ENCODE results near the gene LRBA.

LRBA gene

DNA sequence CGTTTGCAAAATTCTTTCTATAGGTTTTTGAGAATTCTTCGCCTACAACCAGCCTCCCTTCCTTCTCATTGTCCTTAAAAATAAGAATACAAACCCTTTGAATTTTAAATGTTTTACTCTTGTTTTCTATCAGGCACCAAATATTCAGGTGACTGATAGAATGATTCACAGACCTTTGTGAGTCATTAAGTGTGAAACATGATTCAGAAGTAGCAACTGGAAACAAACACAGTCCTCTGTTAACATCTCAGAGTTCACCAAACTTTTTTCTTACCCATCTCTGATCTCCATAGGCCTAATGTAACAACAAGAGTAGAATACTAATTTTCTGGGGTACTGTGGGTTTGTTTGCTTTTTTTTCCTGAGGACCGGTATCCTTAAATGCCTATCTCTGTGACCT, 496.5 kb downstream of the LRBA start:
- H3K9me3 ChIP-seq (ENCODE audit: control insufficient read depth, insufficient read depth, low read length) = no peaks in the 10 kb centered on the region
- H3K4me1 ChIP-seq (ENCODE audit: control insufficient read depth, low read length) = no peaks in the 10 kb centered on the region
- H4K20me1 ChIP-seq (ENCODE audit: control insufficient read depth, insufficient read depth, low read depth, low read length) = no peaks in the 10 kb centered on the region
- TF ChIP-seq, protein P1, sequence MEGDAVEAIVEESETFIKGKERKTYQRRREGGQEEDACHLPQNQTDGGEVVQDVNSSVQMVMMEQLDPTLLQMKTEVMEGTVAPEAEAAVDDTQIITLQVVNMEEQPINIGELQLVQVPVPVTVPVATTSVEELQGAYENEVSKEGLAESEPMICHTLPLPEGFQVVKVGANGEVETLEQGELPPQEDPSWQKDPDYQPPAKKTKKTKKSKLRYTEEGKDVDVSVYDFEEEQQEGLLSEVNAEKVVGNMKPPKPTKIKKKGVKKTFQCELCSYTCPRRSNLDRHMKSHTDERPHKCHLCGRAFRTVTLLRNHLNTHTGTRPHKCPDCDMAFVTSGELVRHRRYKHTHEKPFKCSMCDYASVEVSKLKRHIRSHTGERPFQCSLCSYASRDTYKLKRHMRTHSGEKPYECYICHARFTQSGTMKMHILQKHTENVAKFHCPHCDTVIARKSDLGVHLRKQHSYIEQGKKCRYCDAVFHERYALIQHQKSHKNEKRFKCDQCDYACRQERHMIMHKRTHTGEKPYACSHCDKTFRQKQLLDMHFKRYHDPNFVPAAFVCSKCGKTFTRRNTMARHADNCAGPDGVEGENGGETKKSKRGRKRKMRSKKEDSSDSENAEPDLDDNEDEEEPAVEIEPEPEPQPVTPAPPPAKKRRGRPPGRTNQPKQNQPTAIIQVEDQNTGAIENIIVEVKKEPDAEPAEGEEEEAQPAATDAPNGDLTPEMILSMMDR (IDR thresholded peaks at IDR 0.05; ENCODE audit: low read depth, low read length, poor library complexity, severe bottlenecking) = no peak
- TF ChIP-seq EZH2phosphoT487 (IDR thresholded peaks at IDR 0.05; ENCODE audit: borderline replicate concordance, low read length) = no peak
- H3K9me2 ChIP-seq (replicated peaks; ENCODE audit: control insufficient read depth, low read length) = no peaks in the 10 kb centered on the region
- H3K27me3 ChIP-seq (ENCODE audit: control insufficient read depth, low read length) = no peaks in the 10 kb centered on the region
- H3K36me3 ChIP-seq (ENCODE audit: control insufficient read depth, low read length) = no peaks in the 10 kb centered on the region
- H3F3A ChIP-seq (ENCODE audit: control insufficient read depth, insufficient read depth) = no peaks in the 10 kb centered on the region
- H3K79me2 ChIP-seq (ENCODE audit: control insufficient read depth, low read length) = no peaks in the 10 kb centered on the region
- no peak overlapping the region for H3K4me3 ChIP-seq (ENCODE audit: low read length)
- no peak overlapping the region for H3K27ac ChIP-seq (ENCODE audit: low read depth, low read length)
- no peak overlapping the region for H3K4me2 ChIP-seq (ENCODE audit: low read length)

DNA sequence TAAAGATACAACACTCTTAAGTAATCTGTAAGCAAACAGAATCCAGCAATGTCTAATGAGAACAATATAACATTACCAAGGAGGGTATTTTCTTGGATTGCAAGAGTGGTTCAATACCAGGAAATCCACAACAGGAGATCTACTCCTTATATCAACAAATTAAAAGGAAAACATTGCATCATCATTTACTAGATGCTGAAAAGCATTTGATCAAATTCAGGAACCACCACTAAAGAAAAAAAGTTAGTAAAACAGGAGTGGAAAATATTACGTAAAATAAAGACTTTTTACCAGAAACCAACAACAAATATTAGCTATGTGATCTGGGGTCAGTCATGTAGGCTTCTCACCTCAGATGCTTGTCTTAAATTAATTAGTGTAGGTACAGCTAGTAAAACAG, 499.9 kb downstream of the LRBA start:
- Histone ChIP-seq H3K79me2 (ENCODE audit: control insufficient read depth, low read length) (no peaks in the 10 kb centered on the region), H3K4me2 (ENCODE audit: low read length) (no peak overlapping the region)

DNA sequence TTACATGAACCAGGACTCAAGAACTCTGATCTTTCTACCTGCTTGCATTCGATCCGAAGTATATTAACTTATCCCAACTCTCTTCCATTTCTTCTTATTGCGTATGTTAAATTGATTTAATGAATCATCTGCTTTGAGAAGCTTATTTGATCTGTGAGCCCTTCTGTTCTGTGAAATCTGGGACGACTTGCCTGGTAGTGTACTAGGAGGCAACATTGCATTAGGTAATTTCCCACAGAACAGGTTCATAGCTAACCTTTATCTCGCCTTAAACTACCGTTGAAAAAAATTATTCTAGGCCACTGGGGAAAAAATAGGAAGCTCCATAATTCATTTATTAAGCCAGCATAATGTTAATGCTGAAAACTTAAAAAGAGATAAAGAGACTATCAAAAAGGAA, 500.4 kb downstream of the LRBA start:
- Histone ChIP-seq H3K4me2 (ENCODE audit: low read length) (no peak overlapping the region), H3K36me3 (ENCODE audit: control insufficient read depth, low read length) (no peaks in the 10 kb centered on the region), H3K27ac (ENCODE audit: low read depth, low read length) (no peak overlapping the region), H3K79me2 (ENCODE audit: control insufficient read depth, low read length) (no peaks in the 10 kb centered on the region), H3K9me3 (ENCODE audit: control insufficient read depth, insufficient read depth, low read length) (no peaks in the 10 kb centered on the region), H3K4me3 (ENCODE audit: low read length) (no peak overlapping the region), H3F3A (ENCODE audit: control insufficient read depth, insufficient read depth) (no peaks in the 10 kb centered on the region), H4K20me1 (ENCODE audit: control insufficient read depth, insufficient read depth, low read depth, low read length) (no peaks in the 10 kb centered on the region), H3K4me1 (ENCODE audit: control insufficient read depth, low read length) (no peaks in the 10 kb centered on the region), H3K27me3 (ENCODE audit: control insufficient read depth, low read length) (no peaks in the 10 kb centered on the region), H3K9me2 (replicated peaks; ENCODE audit: control insufficient read depth, low read length) (no peaks in the 10 kb centered on the region)
- no peak for TF ChIP-seq EZH2phosphoT487 (IDR thresholded peaks at IDR 0.05; ENCODE audit: borderline replicate concordance, low read length)
- TF ChIP-seq, protein P1 (IDR thresholded peaks at IDR 0.05; ENCODE audit: low read depth, low read length, poor library complexity, severe bottlenecking) = no peak

More for the DNA sequence above, 499.9 kb downstream of the LRBA start:
- H3K27ac ChIP-seq (ENCODE audit: low read depth, low read length) = no peak overlapping the region
- no peaks in the 10 kb centered on the region for H3K9me3 ChIP-seq (ENCODE audit: control insufficient read depth, insufficient read depth, low read length)
- TF ChIP-seq EZH2phosphoT487 (IDR thresholded peaks at IDR 0.05; ENCODE audit: borderline replicate concordance, low read length) = no peak
- TF ChIP-seq, protein P1 (IDR thresholded peaks at IDR 0.05; ENCODE audit: low read depth, low read length, poor library complexity, severe bottlenecking) = no peak
- no peaks in the 10 kb centered on the region for H4K20me1 ChIP-seq (ENCODE audit: control insufficient read depth, insufficient read depth, low read depth, low read length)
- H3K9me2 ChIP-seq (replicated peaks; ENCODE audit: control insufficient read depth, low read length) = no peaks in the 10 kb centered on the region
- no peaks in the 10 kb centered on the region for H3K4me1 ChIP-seq (ENCODE audit: control insufficient read depth, low read length)
- no peaks in the 10 kb centered on the region for H3F3A ChIP-seq (ENCODE audit: control insufficient read depth, insufficient read depth)
- no peak overlapping the region for H3K4me3 ChIP-seq (ENCODE audit: low read length)
- H3K36me3 ChIP-seq (ENCODE audit: control insufficient read depth, low read length) = no peaks in the 10 kb centered on the region
- no peaks in the 10 kb centered on the region for H3K27me3 ChIP-seq (ENCODE audit: control insufficient read depth, low read length)
